Measurements from ENCODE around the gene MAGIX.
"Not testable (repeated sequence)": the region's sequence is repeated elsewhere in the genome, so short reads cannot be mapped to it uniquely, and the experiment has no call there.

The MAGIX gene
- total RNA-seq = 1.2 to 1.6 reads per million in 2 experiments

DNA sequence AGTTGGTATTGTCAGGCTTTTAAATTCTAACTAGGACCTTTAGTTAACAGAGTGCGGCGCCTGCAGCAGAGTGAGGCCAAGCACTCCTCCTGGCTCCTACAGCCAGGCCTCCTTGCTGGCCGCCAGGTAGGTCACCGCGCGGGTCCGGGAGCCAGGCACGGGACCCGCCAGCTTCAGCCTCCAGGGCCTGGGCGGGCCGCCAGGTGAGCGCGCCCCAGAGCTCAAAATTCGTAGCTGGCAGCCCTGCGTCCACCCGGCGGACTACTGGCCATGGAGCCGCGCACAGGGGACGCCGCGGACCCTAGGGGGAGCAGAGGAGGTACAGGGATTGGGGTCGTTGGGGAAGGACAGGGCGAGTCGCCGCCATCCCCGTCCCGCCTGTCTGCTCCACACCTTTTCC, at the start of gene MAGIX:
TSS of gene MAGIX (plus strand) at position 139 of the 400 bp plus-strand sequence. CDS start at position 271, 132 bp downstream.
- no peak for DNase-seq (ENCODE audit: low read depth)

DNA sequence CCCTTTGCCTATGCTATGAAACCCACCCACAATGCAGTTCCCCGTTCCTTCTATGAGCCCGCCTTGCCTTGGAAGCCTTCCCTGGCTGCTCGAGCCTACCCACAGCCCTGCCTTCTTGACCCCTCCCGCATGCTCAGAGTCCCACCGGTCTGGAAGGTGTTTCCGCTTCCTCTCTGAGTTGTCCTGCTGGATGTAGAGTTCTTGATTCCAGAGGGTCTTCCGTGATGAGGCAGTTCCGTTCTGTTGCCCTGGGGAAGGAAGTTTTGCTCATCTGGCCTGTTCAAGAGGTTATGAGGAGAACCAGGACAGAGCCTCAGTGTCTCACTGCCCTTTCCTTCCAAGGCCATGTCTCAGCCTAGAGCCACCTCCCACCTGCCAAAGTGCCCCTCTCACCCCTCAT, 46.5 kb upstream of the MAGIX start:
- DNase-seq (ENCODE audit: low read depth) = no peak

DNA sequence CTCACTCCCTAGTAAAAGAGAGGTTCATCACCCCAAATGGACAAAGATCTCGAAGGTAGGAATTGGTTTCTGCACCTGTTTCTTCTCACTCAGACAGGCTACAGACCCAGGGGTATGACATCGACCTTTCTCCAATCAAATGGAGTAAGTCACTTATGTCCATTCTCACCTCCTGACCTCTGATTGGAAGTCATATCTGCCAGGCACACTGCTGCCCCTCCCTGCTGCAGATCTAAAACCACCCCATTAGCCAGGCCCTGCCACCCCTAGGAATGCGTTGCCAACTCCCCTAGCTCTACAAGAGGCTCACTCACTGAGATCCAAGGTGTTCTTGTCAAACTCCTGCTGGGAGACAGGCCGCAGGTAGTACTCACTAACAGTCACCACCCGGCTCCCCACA, 45.8 kb upstream of the MAGIX start:
- DNase-seq (ENCODE audit: low read depth) = no peak

GRCh38 chrX:49117581-49117980, 45.0 kb upstream of the MAGIX start:
- DNase-seq (ENCODE audit: low read depth) = no peak

GRCh38 chrX:49120091-49120490, 42.5 kb upstream of the MAGIX start:
- no peak for DNase-seq (ENCODE audit: low read depth)

- DNase-seq (ENCODE audit: low read depth) = no peak
Observed at GRCh38 chrX:49122499-49122898, 40.1 kb upstream of the MAGIX start.

- DNase-seq (ENCODE audit: low read depth) = not testable (repeated sequence)
Observed at GRCh38 chrX:49127742-49128258, 34.8 kb upstream of the MAGIX start.

- DNase-seq (ENCODE audit: low read depth) = no peak
Observed at GRCh38 chrX:49129427-49129826, 33.1 kb upstream of the MAGIX start.

- DNase-seq (ENCODE audit: low read depth) = not testable (repeated sequence)
Observed at GRCh38 chrX:49132275-49132674, 30.3 kb upstream of the MAGIX start.

GRCh38 chrX:49133759-49134158, 28.8 kb upstream of the MAGIX start:
- DNase-seq (ENCODE audit: low read depth) = no peak

DNA sequence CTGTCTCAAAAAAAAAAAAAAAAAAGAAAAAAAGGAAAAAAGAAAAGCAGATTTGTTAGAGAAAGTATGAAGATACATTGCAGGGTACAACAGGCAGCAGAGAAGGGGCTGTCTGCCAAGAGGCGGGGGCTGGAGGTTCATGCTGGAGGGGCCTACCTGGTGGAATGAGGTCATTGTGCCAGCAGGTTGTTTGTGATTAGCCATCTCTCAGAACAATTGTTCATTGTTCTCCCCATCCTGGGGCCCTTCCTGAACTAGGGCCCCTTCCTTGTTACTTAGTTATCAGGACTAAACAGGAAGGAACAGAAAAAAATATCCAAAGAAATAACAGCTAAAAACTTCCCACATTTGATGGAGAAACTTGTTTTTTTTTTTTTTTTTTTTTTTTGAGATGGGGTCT, 25.1 kb upstream of the MAGIX start:
- no peak for DNase-seq (ENCODE audit: low read depth)

DNA sequence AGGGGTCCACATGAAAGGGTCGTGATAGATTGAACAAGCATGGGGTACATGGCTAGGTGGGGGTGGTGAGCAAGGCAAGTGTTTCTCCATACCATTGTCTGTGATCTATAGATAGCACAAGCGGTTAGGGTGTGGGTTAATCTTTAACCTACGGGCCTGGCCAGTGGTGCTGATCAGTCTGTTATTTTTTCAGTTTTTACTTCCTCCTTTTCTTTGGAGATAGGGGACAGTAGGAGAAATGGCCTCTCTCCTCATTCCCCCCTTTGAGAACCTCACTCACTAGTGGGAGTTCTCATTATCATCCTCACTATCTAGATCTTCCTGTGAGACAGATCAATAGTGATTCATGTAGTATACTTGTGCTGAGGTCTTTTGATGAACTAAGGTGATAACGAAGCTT, 22.8 kb upstream of the MAGIX start:
- no peak for DNase-seq (ENCODE audit: low read depth)

GRCh38 chrX:49142264-49142663, 20.3 kb upstream of the MAGIX start:
- DNase-seq (ENCODE audit: low read depth) = not testable (repeated sequence)

DNA sequence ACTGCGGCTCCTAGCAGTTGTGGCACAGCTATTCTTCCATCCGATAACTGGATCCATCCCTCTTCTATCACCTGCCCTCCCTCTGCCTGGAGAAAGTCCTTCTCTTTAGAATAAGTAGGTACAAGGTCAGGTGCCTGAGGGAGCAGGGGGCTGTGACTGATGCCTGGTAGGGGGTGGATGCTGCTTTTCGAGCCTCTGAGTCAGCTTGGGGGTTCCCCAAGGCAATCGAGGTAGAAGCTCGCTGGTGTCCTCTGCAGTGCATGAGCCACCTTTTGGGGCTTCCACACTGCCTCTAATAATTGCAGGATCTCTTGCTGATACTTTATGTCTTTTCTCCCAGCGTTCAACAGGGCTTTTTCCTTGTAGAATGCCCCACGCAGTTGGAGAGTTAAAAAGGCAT, 19.4 kb upstream of the MAGIX start:
- DNase-seq (ENCODE audit: low read depth) = not testable (repeated sequence)

- DNase-seq (ENCODE audit: low read depth) = no peak
Observed at GRCh38 chrX:49147282-49147681, 15.3 kb upstream of the MAGIX start.

- DNase-seq (ENCODE audit: low read depth) = no peak
Observed at GRCh38 chrX:49147936-49148335, 14.6 kb upstream of the MAGIX start.

DNA sequence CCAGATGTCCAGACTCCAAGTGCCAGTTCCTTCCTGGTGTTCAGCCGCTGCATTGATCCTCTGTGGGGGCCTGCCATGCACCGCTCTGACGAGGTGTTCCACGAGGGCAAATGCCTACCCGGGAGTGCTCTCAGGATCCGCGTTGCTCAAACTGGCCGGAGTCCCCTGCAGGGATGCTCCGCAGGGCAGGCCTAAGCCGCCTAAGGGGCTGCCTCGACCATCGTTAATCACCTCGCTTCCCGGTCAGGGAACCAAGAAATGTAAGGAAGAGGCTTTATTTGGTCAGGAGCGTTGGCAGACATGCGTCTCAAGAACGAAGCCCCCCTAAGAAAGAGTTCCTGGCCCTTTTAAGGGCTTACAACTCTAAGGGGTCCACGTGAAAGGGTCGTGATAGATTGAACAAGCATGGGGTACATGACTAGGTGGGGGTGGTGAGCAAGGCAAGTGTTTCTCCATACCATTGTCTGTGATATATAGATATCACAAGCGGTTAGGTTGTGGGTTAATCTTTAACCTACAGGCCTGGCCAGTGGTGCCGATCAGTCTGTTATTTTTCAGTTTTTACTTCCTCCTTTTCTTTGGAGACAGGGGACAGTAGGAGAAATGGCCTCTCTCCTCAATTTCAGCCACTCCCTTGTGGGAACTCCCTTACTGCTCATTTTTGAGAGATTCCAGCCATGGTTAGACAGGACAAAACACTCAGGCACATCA, 14.0 kb upstream of the MAGIX start:
- not testable (repeated sequence) for DNase-seq (ENCODE audit: low read depth)

- DNase-seq (ENCODE audit: low read depth) = not testable (repeated sequence)
Observed at GRCh38 chrX:49149291-49149690, 13.3 kb upstream of the MAGIX start.

DNA sequence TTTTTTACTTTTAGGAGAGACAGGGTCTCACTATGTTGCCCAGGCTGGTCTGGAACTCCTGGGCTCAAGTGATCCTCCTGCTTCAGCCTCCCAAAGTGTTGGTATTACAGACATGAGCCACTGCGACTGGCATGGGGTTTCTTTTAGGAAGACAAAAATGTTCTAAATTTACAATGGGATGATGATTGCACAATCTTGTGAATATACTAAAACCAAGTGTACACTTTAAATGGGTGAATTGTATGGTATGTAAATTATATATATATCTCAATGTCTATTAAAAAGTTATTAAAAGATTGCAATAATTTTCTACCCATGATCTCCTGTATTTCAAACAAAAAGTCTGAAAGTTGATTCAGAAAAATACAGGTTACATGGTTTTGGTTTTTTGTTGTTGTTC, 9.1 kb upstream of the MAGIX start:
- DNase-seq (ENCODE audit: low read depth) = no peak

- no peak for DNase-seq (ENCODE audit: low read depth)
Observed at GRCh38 chrX:49155243-49155899, 7.2 kb upstream of the MAGIX start.

GRCh38 chrX:49155900-49156837, 6.4 kb upstream of the MAGIX start:
- DNase-seq (ENCODE audit: low read depth) = peak; percentile 76

GRCh38 chrX:49157194-49157593, 5.4 kb upstream of the MAGIX start:
- DNase-seq (ENCODE audit: low read depth) = no peak

Data from T follicular helper cell (primary cell).